HG02884 (cell line): ENCODE results near the gene SLC16A4.
"Not testable (repeated sequence)": the region's sequence is repeated elsewhere in the genome, so short reads cannot be mapped to it uniquely, and the experiment has no call there.

Experiments used
- ATAC-seq: cut with Tn5 transposase; IDR thresholded peaks from one replicate; pipeline ENCODE4 v1.9.1; 2021; ENCODE audit warnings: mild to moderate bottlenecking, moderate library complexity; ENCODE audit not compliant: unreplicated experiment

Gene SLC16A4

GRCh38 chr1:110390692-110391245 is at the start of gene SLC16A4:
Gene SLC16A4, minus strand, starts transcription at chr1:110391026. Its CDS starts 1,703 bp downstream, at chr1:110389323.
- ATAC-seq: no peak

GRCh38 chr1:110439873-110440272 is 49.0 kb upstream of the SLC16A4 start:
- ATAC-seq: not testable (repeated sequence)

GRCh38 chr1:110438893-110439292 is 48.1 kb upstream of the SLC16A4 start:
- no peak for ATAC-seq

- ATAC-seq: not testable (repeated sequence)
Observed at GRCh38 chr1:110437645-110438299, 46.9 kb upstream of the SLC16A4 start.

GRCh38 chr1:110436635-110437034 is 45.8 kb upstream of the SLC16A4 start:
- no peak for ATAC-seq

- ATAC-seq: no peak
Observed at GRCh38 chr1:110434946-110435345, 44.1 kb upstream of the SLC16A4 start.

- no peak for ATAC-seq
Observed at GRCh38 chr1:110433803-110434202, 43.0 kb upstream of the SLC16A4 start.

GRCh38 chr1:110433213-110433612 is 42.4 kb upstream of the SLC16A4 start:
- ATAC-seq: no peak

GRCh38 chr1:110430901-110431300 is 40.1 kb upstream of the SLC16A4 start:
- ATAC-seq: no peak

GRCh38 chr1:110430366-110430765 is 39.5 kb upstream of the SLC16A4 start:
- no peak for ATAC-seq

- ATAC-seq: no peak
Observed at GRCh38 chr1:110428946-110429345, 38.1 kb upstream of the SLC16A4 start.

GRCh38 chr1:110426854-110427253 is 36.0 kb upstream of the SLC16A4 start:
- ATAC-seq: no peak

- no peak for ATAC-seq
Observed at GRCh38 chr1:110425612-110426152, 34.9 kb upstream of the SLC16A4 start.

GRCh38 chr1:110424699-110425611 is 34.1 kb upstream of the SLC16A4 start:
- ATAC-seq: no peak

GRCh38 chr1:110420874-110421793 is 30.3 kb upstream of the SLC16A4 start:
- ATAC-seq: no peak

- ATAC-seq: no peak
Observed at GRCh38 chr1:110420023-110420662, 29.3 kb upstream of the SLC16A4 start.

- no peak for ATAC-seq
Observed at GRCh38 chr1:110418729-110419128, 27.9 kb upstream of the SLC16A4 start.

GRCh38 chr1:110413045-110413444 is 22.2 kb upstream of the SLC16A4 start:
- ATAC-seq: not testable (repeated sequence)

GRCh38 chr1:110412576-110412975 is 21.8 kb upstream of the SLC16A4 start:
- no peak for ATAC-seq

GRCh38 chr1:110411173-110411735 is 20.4 kb upstream of the SLC16A4 start:
- no peak for ATAC-seq
